HCT116 (cell line): ENCODE results near the gene MATCAP1. TPM values are rescaled to one million over a fixed set of nuclear protein-coding genes. Genes with fewer than 3 reads are reported as not detected.

Experiments
- ATAC-seq: fragments of 200-7000 bp; cut with Tn5 transposase; 2 replicates; pipeline ENCODE4 v1.9.1; 2020; ENCODE audit warnings: mild to moderate bottlenecking, moderate library complexity
- BruUV-seq: library from RNA; stranded (reverse); fragments of 400-500 nt; replicated peaks from 2 replicates; lab custom pipeline; 2021; lab: Mats Ljungman, UMichigan
- CTCF ChIA-PET: fragments of 300-600 bp; sonication (Branson Sonifier 250); formaldehyde crosslinking; loops from one replicate; lab custom pipeline; 2021; ENCODE audit warnings: antibody characterized with exemption; lab: Charles Lee
- POLR2A ChIA-PET: fragments of 300-600, 350-600 bp; sonication (Branson Sonifier 250); formaldehyde crosslinking; loops from one replicate; lab custom pipeline; 2021; ENCODE audit warnings: antibody characterized with exemption; lab: Charles Lee
- RAD21 ChIA-PET, 2 experiments: fragments of 300-600 bp; sonication (Branson Sonifier 250); formaldehyde crosslinking; loops; one replicate each; lab custom pipeline; 2023; ENCODE audit warnings: low total read pairs in 2 of 2; ENCODE audit not compliant: uncharacterized antibody in 2 of 2, unreplicated experiment in 2 of 2, low non-redundant PET in 1 of 2; lab: Charles Lee
- DNase-seq: peaks from one replicate; pipeline ENCODE4 v3.0.0-alpha.2; 2010; ENCODE audit warnings: low read depth, low spot score
- H2AFZ ChIP-seq: fragments of 200-600 bp; shearing (Covaris generic), sonication (generic); 2 replicates; pipeline ENCODE4 v1.6.1; 2017; ENCODE audit warnings: low read depth, mixed run types, mixed read lengths, antibody characterized with exemption, low read length; ENCODE audit not compliant: poor library complexity, severe bottlenecking
- H3K27ac ChIP-seq: 2 replicates; pipeline ENCODE4 v1.5.1; 2012; ENCODE audit warnings: low read depth, low read length
- H3K27me3 ChIP-seq: fragments of 200-600 bp; sonication (generic); 2 replicates; pipeline ENCODE4 v1.6.1; 2016; ENCODE audit warnings: mixed run types, low read length, mixed read lengths; ENCODE audit not compliant: insufficient read depth
- H3K36me3 ChIP-seq, 2 experiments: fragments of 200-500 bp in 1 of 2; fragments of 200-600 bp in 1 of 2; sonication (Bioruptor generic) in 1 of 2; sonication (generic) in 1 of 2; 2 replicates each; pipeline versions ENCODE4 v1.5.1 to v1.6.1; 2014 to 2016; ENCODE audit warnings: low read length in 2 of 2, inconsistent platforms in 1 of 2, mixed read lengths in 1 of 2, mixed run types in 1 of 2; ENCODE audit not compliant: insufficient read depth in 2 of 2, control insufficient read depth in 1 of 2
- H3K4me1 ChIP-seq, 2 experiments: fragments of 200-600 bp in 1 of 2; sonication (generic) in 1 of 2; 2 replicates each; pipeline versions ENCODE4 v1.5.1 to v1.6.1; 2012 to 2017; ENCODE audit warnings: low read length in 2 of 2, inconsistent platforms in 1 of 2, mild to moderate bottlenecking in 1 of 2, mixed read lengths in 1 of 2, mixed run types in 1 of 2, moderate library complexity in 1 of 2; ENCODE audit not compliant: insufficient read depth in 2 of 2, control insufficient read depth in 1 of 2
- H3K4me2 ChIP-seq: fragments of 200-600 bp; sonication (generic); 2 replicates; pipeline ENCODE4 v1.6.1; 2017; ENCODE audit warnings: mixed run types, low read length, mixed read lengths
- H3K4me3 ChIP-seq, 2 experiments: fragments of 200-600 bp in 1 of 2; sonication (generic) in 1 of 2; replicated peaks in 1 of 2; 2 replicates each; pipeline ENCODE4 v1.5.1; 2011 to 2016; ENCODE audit warnings: low read length in 2 of 2, control low read depth in 1 of 2, low read depth in 1 of 2, mild to moderate bottlenecking in 1 of 2, mixed read lengths in 1 of 2, mixed run types in 1 of 2
- H3K79me2 ChIP-seq: fragments of 200-600 bp; sonication (generic); 2 replicates; pipeline ENCODE4 v1.6.1; 2017; ENCODE audit warnings: mild to moderate bottlenecking, mixed run types, low read length, moderate library complexity, mixed read lengths; ENCODE audit not compliant: insufficient read depth
- H3K9ac ChIP-seq: fragments of 200-600 bp; sonication (generic); 2 replicates; pipeline ENCODE4 v1.6.1; 2016; ENCODE audit warnings: low read length, mixed read lengths
- H3K9me2 ChIP-seq: fragments of 200-600 bp; sonication (generic), shearing (Covaris generic); 2 replicates; pipeline ENCODE4 v1.6.1; 2017; ENCODE audit warnings: mixed run types, mild to moderate bottlenecking, moderate library complexity; ENCODE audit not compliant: insufficient read depth
- H3K9me3 ChIP-seq, 2 experiments: fragments of 200-500 bp in 1 of 2; fragments of 200-600 bp in 1 of 2; sonication (Bioruptor generic) in 1 of 2; sonication (generic) in 1 of 2; 2 replicates each; pipeline ENCODE4 v1.6.1; 2014 to 2017; ENCODE audit warnings: low read length in 2 of 2, mixed read lengths in 2 of 2, inconsistent platforms in 1 of 2, low read depth in 1 of 2, mild to moderate bottlenecking in 1 of 2, mixed run types in 1 of 2, moderate library complexity in 1 of 2; ENCODE audit not compliant: control insufficient read depth in 1 of 2, insufficient read depth in 1 of 2
- H4K20me1 ChIP-seq: fragments of 200-600 bp; sonication (generic), shearing (Covaris generic); 2 replicates; pipeline ENCODE4 v1.6.1; 2017; ENCODE audit warnings: mixed run types, mild to moderate bottlenecking, moderate library complexity; ENCODE audit not compliant: insufficient read depth
- ATF3 ChIP-seq: IDR thresholded peaks from 2 replicates; pipeline ENCODE4 v1.6.1; 2012
- CEBPB ChIP-seq: IDR thresholded peaks from 2 replicates; pipeline ENCODE4 v1.6.1; 2012; ENCODE audit warnings: low read depth
- JUND ChIP-seq: IDR thresholded peaks from 2 replicates; pipeline ENCODE4 v1.6.1; 2012
- REST ChIP-seq: IDR thresholded peaks from 2 replicates; pipeline ENCODE4 v1.6.1; 2012; ENCODE audit warnings: low read depth
- SIN3A ChIP-seq: IDR thresholded peaks from 2 replicates; pipeline ENCODE4 v1.6.1; 2012; ENCODE audit warnings: low read depth
- SRF ChIP-seq: IDR thresholded peaks from 2 replicates; pipeline ENCODE4 v1.6.1; 2012; ENCODE audit warnings: low read depth
- TCF7L2 ChIP-seq: IDR thresholded peaks from 2 replicates; pipeline ENCODE4 v1.7.0; 2011; ENCODE audit warnings: borderline replicate concordance, inconsistent platforms; ENCODE audit not compliant: insufficient read depth, insufficient read length; ENCODE audit errors: extremely low read depth
- ZNF274 ChIP-seq: fragments of 200-500 bp; sonication (Bioruptor generic); IDR thresholded peaks from 2 replicates; pipeline ENCODE4 v1.6.1; 2014; ENCODE audit warnings: mild to moderate bottlenecking, low read depth, low read length, inconsistent platforms
- intact Hi-C: fragments of 100-400 bp; cut with micrococcal nuclease; formaldehyde crosslinking; loops from 2 replicates; pipeline ENCODE4 v1.10.0; 2022
- total RNA-seq: library from RNA; stranded (reverse); gene quantifications from one replicate; pipeline ENCODE4 v1.2.1, GENCODE V29; 2021; ENCODE audit not compliant: unreplicated experiment

The MATCAP1 gene
- total RNA-seq, 1 experiment from 2014 or later = 38.7 TPM

GRCh38 chr16:67156143-67156844 lies 27.5 kb downstream of the MATCAP1 start:
- no peak for DNase-seq
- POLR2A ChIA-PET = no interaction called here
- TF ChIP-seq SRF (no peak), ATF3 (no peak), CEBPB (no peak), SIN3A (no peak), ZNF274 (no peak), TCF7L2 (no peak), JUND (no peak), REST (no peak)
- TF ChIP-seq, all 23 proteins: peak for 0
- RAD21 ChIA-PET = interaction anchor here (0.6 to 1.5 kb wide), 4 partner anchors 68 to 143 kb away, joined by 4 to 19 read pairs (median 8); no protein-coding TSS in a partner anchor
- Histone ChIP-seq H3K36me3 (no peaks in the 10 kb centered on the region), H3K9me3 (no peaks in the 10 kb centered on the region), H3K4me3 (no peak overlapping the region), H3K79me2 (no peaks in the 10 kb centered on the region; the same call in 1 of the 2 replicates), H3K27ac (no peak overlapping the region), H3K27me3 (no peaks in the 10 kb centered on the region), H3K4me2 (no peak overlapping the region), H2AFZ (no peak overlapping the region), H3K9me2 (no peaks in the 10 kb centered on the region), H3K9ac (no peak overlapping the region), H3K4me1 (peaks cover 6 to 35% of the 10 kb centered on the region in 2 experiments), H4K20me1 (no peaks in the 10 kb centered on the region)
- CTCF ChIA-PET = interaction anchor here (1.2 to 5.8 kb wide), 10 partner anchors 13 to 261 kb away, joined by 3 to 79 read pairs (median 8); partner anchors contain the start of genes CES3 and NOL3
- BruUV-seq = no TSS peak
- intact Hi-C loops = loop anchor here (5.0 kb wide), 1 partner anchor 204 kb away; no protein-coding TSS in a partner anchor
- ATAC-seq = no peak
